HL-60 (cell line): ENCODE data around the gene SEC14L5.
"Not testable (repeated sequence)": the region's sequence is repeated elsewhere in the genome, so short reads cannot be mapped to it uniquely, and the experiment has no call there.

Source experiments
- DNase-seq, 2 experiments: peaks; one replicate each; pipeline ENCODE4 v3.0.0-alpha.2; 2010 to 2020; ENCODE audit warnings: low read depth in 1 of 2, low spot score in 1 of 2
- H3K27ac ChIP-seq: fragments of 250-450 bp; sonication (Bioruptor Pico); replicated peaks from 2 replicates; pipeline ENCODE4 v1.5.1; 2020; ENCODE audit warnings: mild to moderate bottlenecking, moderate library complexity
- H3K27me3 ChIP-seq: fragments of 250-450 bp; sonication (Bioruptor Pico); 2 replicates; pipeline ENCODE4 v1.5.1; 2021; ENCODE audit warnings: mild to moderate bottlenecking, moderate library complexity; ENCODE audit not compliant: insufficient read depth, poor library complexity, severe bottlenecking
- H3K4me3 ChIP-seq: replicated peaks from 2 replicates; pipeline ENCODE4 v1.5.1; 2011; ENCODE audit warnings: mild to moderate bottlenecking, control low read depth, low read length; ENCODE audit not compliant: insufficient read depth
- GABPA ChIP-seq: IDR thresholded peaks from 2 replicates; pipeline ENCODE4 v1.6.1; 2012; ENCODE audit warnings: low read depth
- POLR2AphosphoS5 ChIP-seq: IDR thresholded peaks from 2 replicates; pipeline ENCODE4 v1.6.1; 2012; ENCODE audit warnings: low read depth
- REST ChIP-seq: IDR thresholded peaks from 2 replicates; pipeline ENCODE4 v1.6.1; 2012; ENCODE audit warnings: low read depth; ENCODE audit not compliant: insufficient replicate concordance
- SPI1 ChIP-seq: IDR thresholded peaks from 2 replicates; pipeline ENCODE4 v1.6.1; 2012; ENCODE audit warnings: low read depth, mild to moderate bottlenecking, borderline replicate concordance
- TF ChIP-seq, protein P1 (sequence below): IDR thresholded peaks from one replicate; pipeline ENCODE4 v1.5.1; 2011; ENCODE audit warnings: low read length, control low read depth, inconsistent platforms; ENCODE audit not compliant: insufficient read depth

Gene SEC14L5

GRCh38 chr16:5044011-5044540 lies 85.9 kb downstream of the SEC14L5 start:
- no peak for TF ChIP-seq SPI1
- TF ChIP-seq, protein P1, sequence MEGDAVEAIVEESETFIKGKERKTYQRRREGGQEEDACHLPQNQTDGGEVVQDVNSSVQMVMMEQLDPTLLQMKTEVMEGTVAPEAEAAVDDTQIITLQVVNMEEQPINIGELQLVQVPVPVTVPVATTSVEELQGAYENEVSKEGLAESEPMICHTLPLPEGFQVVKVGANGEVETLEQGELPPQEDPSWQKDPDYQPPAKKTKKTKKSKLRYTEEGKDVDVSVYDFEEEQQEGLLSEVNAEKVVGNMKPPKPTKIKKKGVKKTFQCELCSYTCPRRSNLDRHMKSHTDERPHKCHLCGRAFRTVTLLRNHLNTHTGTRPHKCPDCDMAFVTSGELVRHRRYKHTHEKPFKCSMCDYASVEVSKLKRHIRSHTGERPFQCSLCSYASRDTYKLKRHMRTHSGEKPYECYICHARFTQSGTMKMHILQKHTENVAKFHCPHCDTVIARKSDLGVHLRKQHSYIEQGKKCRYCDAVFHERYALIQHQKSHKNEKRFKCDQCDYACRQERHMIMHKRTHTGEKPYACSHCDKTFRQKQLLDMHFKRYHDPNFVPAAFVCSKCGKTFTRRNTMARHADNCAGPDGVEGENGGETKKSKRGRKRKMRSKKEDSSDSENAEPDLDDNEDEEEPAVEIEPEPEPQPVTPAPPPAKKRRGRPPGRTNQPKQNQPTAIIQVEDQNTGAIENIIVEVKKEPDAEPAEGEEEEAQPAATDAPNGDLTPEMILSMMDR: no peak
- no peak for TF ChIP-seq GABPA
- TF ChIP-seq POLR2AphosphoS5: no peak
- Histone ChIP-seq H3K27ac (no peak overlapping the region), H3K27me3 (peaks cover 2% of the 10 kb centered on the region), H3K4me3 (no peak overlapping the region)
- no peak for DNase-seq

- DNase-seq, H3K27me3 ChIP-seq, H3K4me3 ChIP-seq, H3K27ac ChIP-seq: not testable (repeated sequence)
Observed at GRCh38 chr16:5044581-5044980, 86.5 kb downstream of the SEC14L5 start.

GRCh38 chr16:5045499-5046115 lies 87.5 kb downstream of the SEC14L5 start:
- TF ChIP-seq, protein P1: no peak
- TF ChIP-seq REST: no peak
- TF ChIP-seq POLR2AphosphoS5: no peak
- no peak for TF ChIP-seq GABPA
- TF ChIP-seq SPI1: no peak
- Histone ChIP-seq H3K4me3 (no peak overlapping the region), H3K27me3 (peaks cover 2% of the 10 kb centered on the region), H3K27ac (no peak overlapping the region)
- DNase-seq: no peak

GRCh38 chr16:5046914-5047313 lies 88.8 kb downstream of the SEC14L5 start:
- Histone ChIP-seq H3K27me3 (peaks cover 2% of the 10 kb centered on the region), H3K27ac (no peak overlapping the region), H3K4me3 (no peak overlapping the region)
- TF ChIP-seq GABPA (no peak), REST (no peak), POLR2AphosphoS5 (no peak), SPI1 (no peak)
- TF ChIP-seq, protein P1: no peak
- DNase-seq: no peak
